LHCN-M2 (cell line): Measurements from ENCODE around the gene GPR78. TPM values are rescaled to one million over a fixed set of nuclear protein-coding genes. Genes with fewer than 3 reads are reported as not detected.
A peak's percentile ranks its signal among the peaks of the same experiment; 100 is the strongest.

Experiments used
- DNase-seq: peaks from one replicate; pipeline ENCODE4 v3.0.0-alpha.2; 2012; ENCODE audit warnings: low read depth
- polyA plus RNA-seq: library from polyadenylated mRNA; unstranded; fragments of >200 nt; gene quantifications from one replicate; pipeline ENCODE4 v1.2.1, GENCODE V29; 2012; ENCODE audit warnings: missing spikeins
- total RNA-seq: library from RNA; depleted of rRNA; stranded (reverse); fragments of >200 nt; gene quantifications from 2 replicates; pipeline ENCODE4 v1.2.3, GENCODE V29; 2014; rRNA removed

GPR78 gene
- 0.06 TPM in 1 of 2 replicates, not detected in the other for total RNA-seq
- polyA plus RNA-seq, result 0.12 TPM

GRCh38 chr4:8580321-8581093 is at the start of gene GPR78:
Gene GPR78, plus strand, starts transcription at chr4:8580392. Its CDS starts 591 bp downstream, at chr4:8580983.
- DNase-seq, result no peak

GRCh38 chr4:8532245-8532781 is 47.9 kb upstream of the GPR78 start:
- DNase-seq, result no peak

- DNase-seq, result no peak
Measured at GRCh38 chr4:8533274-8533865, 46.8 kb upstream of the GPR78 start.

DNA sequence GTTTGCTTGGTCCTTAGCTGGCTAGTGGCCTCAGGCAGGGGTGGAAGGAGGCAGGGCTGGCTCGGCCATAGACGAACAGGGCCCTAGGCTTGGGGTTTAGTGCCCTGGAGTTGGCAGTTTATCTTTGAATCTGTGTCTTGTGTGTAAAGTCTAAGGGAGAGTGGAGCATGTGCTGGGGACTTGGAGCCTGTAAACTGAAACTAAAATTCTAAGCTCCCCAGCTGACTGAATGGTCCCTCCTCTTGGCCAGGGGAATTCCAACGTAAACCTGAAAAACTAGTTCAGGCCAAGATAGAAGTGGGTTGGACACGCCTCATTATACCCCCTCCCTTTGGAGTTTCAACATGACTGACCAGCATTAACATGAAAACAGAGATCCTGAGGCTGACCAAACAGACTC is 46.1 kb upstream of the GPR78 start:
- no peak for DNase-seq

DNA sequence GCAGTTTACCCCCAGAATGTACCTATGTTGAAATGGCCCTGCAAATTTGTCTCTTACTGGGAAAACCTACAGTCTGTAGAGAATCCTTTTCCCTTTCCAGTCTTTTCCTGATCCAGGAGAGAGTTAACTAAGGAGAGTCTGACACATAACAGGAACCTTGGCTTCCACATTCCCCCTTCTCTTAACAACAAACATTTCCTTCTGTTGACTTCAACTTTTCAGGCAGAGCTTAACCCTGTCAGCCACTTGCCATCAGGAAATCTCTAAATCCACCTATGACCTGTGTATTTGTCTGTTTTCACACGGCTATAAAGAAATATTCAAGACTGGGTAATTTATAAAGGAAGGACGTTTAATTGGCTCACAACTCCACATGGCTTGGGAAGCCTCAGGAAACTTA is 45.6 kb upstream of the GPR78 start:
- no peak for DNase-seq

GRCh38 chr4:8536467-8536866 is 43.7 kb upstream of the GPR78 start:
- DNase-seq, result no peak

- peak; percentile 96 for DNase-seq
Measured at GRCh38 chr4:8537041-8537461, 43.1 kb upstream of the GPR78 start.

DNA sequence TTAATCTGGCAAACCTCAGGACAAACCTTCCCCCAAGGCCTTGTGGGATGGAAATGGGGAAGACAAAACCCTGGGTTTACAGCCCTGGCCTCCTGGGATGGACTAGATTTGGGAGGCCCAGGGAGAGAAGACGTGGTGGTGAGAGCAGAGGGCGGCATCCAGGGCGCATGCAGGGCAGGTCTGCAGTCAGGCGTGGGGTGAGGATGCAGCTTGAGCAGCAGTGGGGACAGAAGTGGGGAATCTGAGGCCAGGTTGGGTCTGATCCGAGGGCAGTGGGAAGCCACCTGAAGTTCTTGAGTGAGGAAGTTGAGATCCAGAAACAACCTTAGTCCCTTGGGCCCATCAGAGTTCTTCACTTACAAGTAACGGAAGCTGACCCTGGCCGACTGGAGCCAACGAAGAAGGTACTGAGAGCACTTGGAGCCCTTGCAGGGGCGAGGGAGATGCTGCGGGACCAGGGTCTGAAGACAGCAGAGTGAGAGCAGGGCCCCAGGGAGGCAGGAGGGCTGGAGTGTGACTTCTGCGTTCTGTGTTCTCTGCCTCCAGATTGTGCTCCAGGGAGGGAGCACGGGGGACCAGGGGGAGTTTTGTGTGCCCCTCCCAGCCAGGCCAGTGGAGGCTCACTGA is 42.0 kb upstream of the GPR78 start:
- no peak for DNase-seq

GRCh38 chr4:8538703-8539567 is 41.3 kb upstream of the GPR78 start:
- peak; percentile 88 for DNase-seq

DNA sequence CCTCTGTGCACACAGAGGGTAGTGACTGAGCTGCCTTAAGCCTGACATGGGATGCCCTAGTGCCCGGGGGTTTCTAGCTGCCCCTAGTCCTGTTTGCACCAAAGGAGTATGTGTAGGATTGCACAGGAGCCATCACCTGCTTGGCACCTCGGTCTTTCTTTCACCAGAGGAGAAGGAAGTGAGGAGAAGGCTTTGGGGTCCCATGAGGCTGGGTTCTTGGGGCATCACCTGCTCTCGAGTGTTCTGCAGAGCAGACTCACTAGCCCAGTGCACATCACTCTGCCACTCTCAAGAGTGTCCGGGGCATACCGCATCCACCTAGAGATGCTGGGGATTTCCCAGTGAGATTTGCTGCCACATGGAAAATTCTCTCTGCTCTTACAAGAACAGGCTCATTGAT is 40.5 kb upstream of the GPR78 start:
- no peak for DNase-seq

DNA sequence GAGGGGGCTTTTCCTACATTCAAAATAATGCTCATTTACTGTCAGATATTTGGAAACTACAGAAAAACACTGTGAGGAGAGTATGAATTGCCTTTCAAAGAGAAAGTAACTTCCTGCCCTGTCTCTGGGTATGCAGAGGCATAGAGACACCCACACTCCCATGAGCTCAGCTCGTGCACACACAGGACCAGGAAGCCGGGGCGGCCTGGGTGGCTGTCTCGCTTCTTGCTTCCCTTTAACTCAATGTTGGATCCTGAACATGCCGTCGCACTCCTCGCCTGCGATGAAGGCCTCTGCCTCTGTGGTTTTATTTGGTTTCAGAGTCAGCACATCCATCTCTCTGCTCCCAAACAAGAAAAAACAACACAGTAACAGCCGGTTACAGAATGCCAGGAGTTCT is 40.1 kb upstream of the GPR78 start:
- DNase-seq, result no peak

- no peak for DNase-seq
Measured at GRCh38 chr4:8540586-8540985, 39.6 kb upstream of the GPR78 start.

DNA sequence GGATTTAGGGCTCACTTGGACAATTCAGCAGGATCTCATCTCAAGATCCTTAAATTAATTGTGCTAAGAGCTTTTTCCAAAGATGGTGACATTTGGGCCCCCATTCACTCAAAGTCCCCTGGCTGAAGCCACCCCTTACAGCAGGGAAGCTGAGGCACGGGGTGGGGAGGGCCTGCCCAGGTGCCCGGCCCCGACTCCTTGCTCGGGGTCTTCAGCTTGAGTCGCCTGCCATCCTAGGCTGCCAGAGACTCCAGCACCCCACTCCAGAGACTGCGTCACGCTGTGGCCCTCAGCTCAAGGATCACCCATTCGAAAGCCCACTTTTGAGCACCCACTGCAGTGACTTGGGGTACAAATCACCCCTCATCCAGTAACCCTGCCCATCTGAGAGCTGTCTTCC is 39.2 kb upstream of the GPR78 start:
- DNase-seq, result no peak

DNA sequence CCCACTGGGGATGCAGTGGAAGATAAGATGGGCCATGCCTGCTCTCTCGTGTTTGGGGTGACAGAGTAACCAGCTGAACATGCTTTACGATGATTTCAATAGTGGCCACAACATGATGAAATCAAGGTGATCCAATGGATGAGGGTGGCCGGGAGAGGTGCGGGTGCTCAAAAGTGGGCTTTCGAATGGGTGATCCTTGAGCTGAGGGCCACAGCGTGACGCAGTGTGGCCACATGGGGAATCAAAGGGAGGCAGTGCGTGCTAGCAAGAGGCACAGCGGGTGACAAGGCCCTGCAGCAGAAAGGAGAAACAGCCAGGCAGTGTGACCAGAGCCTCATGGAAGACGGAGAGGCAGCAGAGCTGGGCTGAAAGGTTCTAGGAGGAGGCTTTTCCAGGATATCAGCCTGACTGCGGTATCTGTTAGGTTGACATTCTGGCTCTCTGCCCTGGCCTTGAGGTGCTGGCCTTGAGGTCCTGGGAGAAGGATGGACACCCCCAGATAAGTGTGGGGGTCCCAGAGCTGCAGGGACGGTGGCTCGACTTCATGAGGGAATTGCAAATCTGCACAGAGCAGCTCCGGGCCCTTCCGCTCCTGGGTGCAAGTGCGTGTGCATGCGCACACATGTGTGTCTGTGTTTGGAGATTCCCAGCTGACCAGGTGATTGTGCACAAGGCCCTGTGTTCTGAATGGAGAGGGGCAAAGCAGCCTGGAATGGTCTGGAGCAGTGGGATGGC is 38.0 kb upstream of the GPR78 start:
- no peak for DNase-seq

DNA sequence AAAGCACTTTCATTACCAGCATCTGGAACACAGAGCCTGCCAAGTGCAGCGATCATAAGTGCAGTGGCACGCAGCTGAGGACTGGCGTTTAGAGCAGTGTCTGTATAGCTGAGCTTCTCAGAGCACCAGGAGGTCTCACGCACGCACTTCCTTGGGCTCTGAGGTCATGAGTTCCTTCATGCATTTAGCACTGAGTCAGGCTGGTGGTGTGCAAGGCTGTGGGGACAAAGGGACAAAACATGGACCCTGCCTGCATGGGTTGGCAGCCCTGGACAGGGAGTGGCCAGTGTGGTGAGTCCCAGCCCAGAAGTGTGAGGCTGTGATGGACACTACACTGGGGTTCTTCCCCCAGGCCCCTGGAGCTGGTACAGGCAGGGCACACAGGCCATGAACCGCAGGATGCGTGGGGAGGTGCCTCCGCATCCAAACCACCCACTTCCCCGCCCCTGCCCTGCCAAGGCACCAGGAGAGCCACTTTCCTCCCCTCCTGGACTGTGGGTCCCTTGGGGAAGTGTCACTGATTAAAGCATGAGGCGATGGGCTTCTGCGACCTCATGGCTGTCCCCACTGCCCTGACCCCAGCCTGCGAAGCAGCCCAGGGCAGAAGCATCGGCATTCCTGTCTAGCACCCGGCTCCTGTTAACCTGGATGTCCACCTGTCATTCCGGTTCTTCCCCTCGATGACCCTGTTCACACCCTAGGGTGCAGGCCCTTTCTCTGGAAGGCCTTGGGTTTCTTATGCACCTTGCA is 37.2 kb upstream of the GPR78 start:
- DNase-seq, result no peak

- no peak for DNase-seq
Measured at GRCh38 chr4:8543623-8544022, 36.6 kb upstream of the GPR78 start.

GRCh38 chr4:8544282-8544681 is 35.9 kb upstream of the GPR78 start:
- DNase-seq, result no peak

DNA sequence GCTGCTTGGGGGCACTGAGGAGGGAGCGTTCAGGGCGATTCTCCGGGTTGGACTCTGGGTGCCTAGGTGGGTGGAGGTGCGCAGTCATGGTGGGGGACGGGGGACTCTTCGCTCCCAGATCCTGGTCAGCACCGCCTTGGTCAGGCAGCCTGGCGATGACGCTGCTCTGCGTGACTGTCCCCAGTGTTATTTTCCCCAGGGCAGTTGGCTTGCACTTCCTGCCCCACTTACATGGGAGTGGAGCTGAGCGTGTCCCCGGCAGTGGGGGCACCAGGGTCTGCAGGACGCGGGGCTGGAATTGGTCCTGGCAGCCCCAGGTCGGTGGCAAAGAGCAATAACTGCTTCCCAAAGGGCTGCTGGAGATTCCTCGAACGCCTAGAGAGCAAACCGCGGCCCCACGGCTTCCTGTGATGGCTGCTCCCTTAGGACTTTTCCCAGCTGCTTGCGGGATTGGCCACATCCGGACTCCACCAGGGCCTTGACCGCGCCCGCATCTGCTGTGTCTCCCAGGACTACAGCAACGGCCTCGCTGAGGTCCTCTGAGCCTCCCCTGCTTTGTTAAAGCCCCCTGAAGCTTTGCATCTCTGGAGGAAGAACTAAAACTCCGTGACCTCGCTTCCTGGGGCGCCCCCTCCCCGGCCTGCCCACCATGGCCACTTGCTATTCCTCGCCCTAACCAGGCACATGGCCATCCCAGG is 35.3 kb upstream of the GPR78 start:
- DNase-seq, result peak; percentile 90

DNA sequence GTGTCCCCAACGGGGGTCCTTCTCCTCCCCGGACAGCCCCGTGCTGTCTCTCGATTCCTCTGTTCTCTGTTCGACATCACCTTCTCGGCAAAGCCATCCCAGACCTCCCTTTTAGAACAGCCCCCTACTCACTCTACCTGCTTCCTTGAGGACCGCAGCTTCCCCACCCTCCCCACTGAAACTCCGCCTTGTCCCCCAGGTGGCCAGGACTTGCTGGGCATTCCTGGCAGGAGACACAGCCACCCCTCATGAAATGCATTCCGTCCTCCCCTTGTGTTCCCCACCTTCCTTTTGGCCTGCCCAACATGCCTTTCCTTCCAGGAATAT is 34.8 kb upstream of the GPR78 start:
- no peak for DNase-seq

DNA sequence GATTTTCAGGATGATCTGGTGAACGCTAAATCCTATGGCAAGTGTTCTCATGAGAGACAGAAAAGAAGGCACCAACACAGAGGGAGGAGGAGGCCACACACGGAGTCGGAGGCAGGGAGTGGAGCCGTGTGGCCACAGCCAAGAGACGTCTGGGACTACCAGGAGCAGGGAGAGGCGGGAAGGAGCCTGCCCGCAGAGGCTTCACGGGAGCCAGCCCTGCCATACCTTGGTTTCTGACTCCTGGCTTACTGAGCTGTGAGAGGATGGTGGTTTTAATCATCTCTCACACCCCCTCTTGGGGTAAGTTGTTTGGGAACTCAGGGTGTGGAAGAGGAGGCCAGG is 33.5 kb upstream of the GPR78 start:
- DNase-seq, result no peak
